NT2/D1 (cell line): Measurements from ENCODE around the gene DHRS12.

ENCODE experiments used
- SUZ12 ChIP-seq: IDR thresholded peaks from 2 replicates; pipeline ENCODE4 v1.6.1; 2011; ENCODE audit not compliant: insufficient read length, insufficient read depth; ENCODE audit errors: extremely low read depth
- YY1 ChIP-seq: IDR thresholded peaks from 2 replicates; pipeline ENCODE4 v1.6.1; 2011; ENCODE audit not compliant: insufficient read length, insufficient read depth
- ZNF274 ChIP-seq: IDR thresholded peaks from 2 replicates; pipeline ENCODE4 v1.6.1; 2011; ENCODE audit warnings: mild to moderate bottlenecking, low read depth, low read length

DNA sequence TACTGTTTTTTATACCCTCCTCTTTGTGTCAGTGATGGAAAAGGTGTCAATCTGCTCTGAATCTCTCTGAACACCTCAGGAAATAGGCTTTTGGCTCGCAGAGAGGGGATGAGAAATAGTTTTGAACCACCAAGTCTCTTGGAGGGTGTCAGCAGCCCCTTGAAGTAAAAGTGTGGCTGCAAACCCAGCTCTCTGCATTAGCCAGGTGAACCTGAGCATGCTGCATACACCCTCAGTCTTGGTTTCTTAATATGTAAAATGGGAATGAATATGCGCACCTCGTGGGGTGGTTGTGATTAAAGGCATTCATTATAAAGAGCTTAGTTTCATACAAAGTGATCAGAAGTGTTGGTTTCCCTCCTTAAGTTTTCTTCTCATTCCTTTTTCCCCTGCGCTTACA lies 1.4 kb upstream of the DHRS12 start:
- TF ChIP-seq YY1 (no peak), ZNF274 (no peak), SUZ12 (no peak)
